Suprapubic skin (tissue), 3 donors: ENCODE data around the gene STIM1.

ENCODE experiments used
- CTCF ChIP-seq, 2 donors: fragments of 200-600 bp in 1 of 2; fragments of 450-650 bp in 1 of 2; sonication (generic) in 1 of 2; IDR thresholded peaks; one replicate each; pipeline ENCODE4 v1.5.1; 2016 to 2019; ENCODE audit warnings: antibody characterized with exemption in 2 of 2, mild to moderate bottlenecking in 1 of 2, moderate library complexity in 1 of 2
- POLR2A ChIP-seq, 2 donors: fragments of 450-650 bp; IDR thresholded peaks; one replicate each; pipeline ENCODE4 v1.6.1; 2017; ENCODE audit warnings: antibody characterized with exemption in 2 of 2, mild to moderate bottlenecking in 2 of 2, moderate library complexity in 2 of 2

DNA sequence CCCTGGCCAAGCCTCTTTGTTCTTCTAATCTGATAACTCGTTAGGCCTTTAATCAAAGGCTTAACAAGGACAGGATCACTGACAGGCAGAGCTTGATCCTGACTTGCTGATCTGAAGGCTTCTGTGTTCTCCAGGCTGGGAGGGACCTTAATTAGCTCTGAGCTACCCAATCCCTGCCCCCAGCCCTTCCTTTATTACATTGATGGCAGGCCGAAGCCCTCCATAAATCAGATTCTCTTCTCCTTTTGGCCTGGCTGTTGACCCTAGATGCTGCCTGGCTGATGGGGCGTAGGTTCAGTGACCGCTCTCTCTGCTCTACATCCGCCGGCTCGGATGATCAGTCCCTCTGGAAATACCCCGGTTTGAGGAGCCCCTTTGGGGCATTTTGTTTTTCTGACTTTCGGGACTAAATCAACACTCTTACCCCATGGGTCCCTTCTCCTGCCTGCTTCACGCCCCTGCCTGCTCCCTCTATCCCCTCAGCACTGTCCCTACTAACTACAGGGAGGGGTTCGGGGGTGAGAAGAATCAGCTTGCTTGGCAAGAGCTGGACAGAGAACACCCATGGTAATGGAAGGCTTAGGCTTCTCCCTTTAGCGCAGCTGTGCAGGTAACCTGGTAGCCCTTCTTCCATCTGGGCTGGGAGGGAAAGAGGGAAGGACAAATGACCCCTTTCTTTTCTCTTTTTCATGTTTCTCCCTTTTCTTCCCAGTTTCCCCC lies 229.1 kb downstream of the STIM1 start:
- TF ChIP-seq CTCF (IDR thresholded peaks at IDR 0.05) (no peak), POLR2A (IDR thresholded peaks at IDR 0.05) (no peak)
